ENCODE results near the gene FOXA2. TPM values are rescaled to one million over a fixed set of nuclear protein-coding genes. Genes with fewer than 3 reads are reported as not detected.

Gene FOXA2
- total and polyA plus RNA-seq, 2 donors (not counting 1 experiment from before 2014, with no cell fraction given): not detected

- no peak overlapping the region for H3K4me3 Mint-ChIP-seq
- Histone ChIP-seq H4K20me1 (ENCODE audit: control insufficient read depth, insufficient read depth, low read length, poor library complexity, severe bottlenecking) (no peaks in the 10 kb centered on the region), H2AFZ (ENCODE audit: insufficient read depth, low read depth, low read length, poor library complexity, severe bottlenecking) (no peak overlapping the region), H3K79me2 (ENCODE audit: control insufficient read depth, insufficient read depth, low read length) (no peaks in the 10 kb centered on the region), H3K4me2 (replicated peaks; ENCODE audit: low read depth, low read length, poor library complexity, severe bottlenecking) (no peak overlapping the region), H3K27me3 (replicated peaks in 1 of 4; ENCODE audit: control extremely low read depth in 1 of 4, control insufficient read depth in 3 of 4, insufficient read depth in 4 of 4, low read length in 3 of 4) (peaks cover 0 to 76% (median 41%) of the 10 kb centered on the region in 4 experiments), H3K36me3 (replicated peaks in 1 of 2; ENCODE audit: control extremely low read depth in 1 of 2, control insufficient read depth in 1 of 2, extremely low read depth in 1 of 2, insufficient read depth in 2 of 2, low read length in 1 of 2) (no peaks in the 10 kb centered on the region), H3K9ac (ENCODE audit: low read length) (no peak overlapping the region), H3K4me1 (ENCODE audit: control insufficient read depth in 2 of 2, insufficient read depth in 2 of 2, low read length in 2 of 2) (no peaks in the 10 kb centered on the region), H3K27ac (ENCODE audit: low read length in 2 of 2) (no peak overlapping the region), H3K9me3 (ENCODE audit: control extremely low read depth in 1 of 3, control insufficient read depth in 2 of 3, insufficient read depth in 1 of 3, low read length in 2 of 3) (peaks cover 0 to 41% (median 0%) of the 10 kb centered on the region in 3 donors), H3K4me3 (ENCODE audit: control extremely low read depth in 1 of 5, extremely low read depth in 1 of 5, insufficient read depth in 1 of 5, low read depth in 2 of 5, low read length in 4 of 5) (no peak overlapping the region)
- no peaks in the 10 kb centered on the region for H3K9me3 Mint-ChIP-seq (ENCODE audit: insufficient read depth)
- no peak overlapping the region for H3K27ac Mint-ChIP-seq
- intact Hi-C loops (cut with micrococcal nuclease): no loop called here
- TF ChIP-seq CTCF (IDR thresholded peaks at IDR 0.05) (no peak), EZH2 (IDR thresholded peaks at IDR 0.05; ENCODE audit: borderline replicate concordance, insufficient read depth, low read depth, low read length, poor library complexity, severe bottlenecking) (no peak)
- 12% methylated on average over 42 of the region's 44 CpGs for WGBS (ENCODE audit: insufficient coverage)
- ATAC-seq (ENCODE audit: low read depth) (no peak), DNase-seq (no peak)
- ChIA-PET POLR2A (no interaction called here), CTCF (no interaction called here)
- peaks cover 3% of the 10 kb centered on the region for H3K4me1 Mint-ChIP-seq
- H3K27me3 Mint-ChIP-seq: peaks cover 74% of the 10 kb centered on the region
Observed at GRCh38 chr20:22577515-22578220, 6.7 kb downstream of the FOXA2 start.

- ATAC-seq (ENCODE audit: low read depth) (no peak), DNase-seq (no peak)
- Histone ChIP-seq H3K4me2 (replicated peaks; ENCODE audit: low read depth, low read length, poor library complexity, severe bottlenecking) (no peak overlapping the region), H2AFZ (ENCODE audit: insufficient read depth, low read depth, low read length, poor library complexity, severe bottlenecking) (no peak overlapping the region), H3K36me3 (replicated peaks in 1 of 2; ENCODE audit: control extremely low read depth in 1 of 2, control insufficient read depth in 1 of 2, extremely low read depth in 1 of 2, insufficient read depth in 2 of 2, low read length in 1 of 2) (no peaks in the 10 kb centered on the region), H3K79me2 (ENCODE audit: control insufficient read depth, insufficient read depth, low read length) (no peaks in the 10 kb centered on the region), H3K9ac (ENCODE audit: low read length) (no peak overlapping the region), H3K4me3 (ENCODE audit: control extremely low read depth in 1 of 5, extremely low read depth in 1 of 5, insufficient read depth in 1 of 5, low read depth in 2 of 5, low read length in 4 of 5) (no peak overlapping the region), H3K9me3 (ENCODE audit: control extremely low read depth in 1 of 3, control insufficient read depth in 2 of 3, insufficient read depth in 1 of 3, low read length in 2 of 3) (peaks cover 0 to 41% (median 0%) of the 10 kb centered on the region in 3 donors), H3K27me3 (replicated peaks in 1 of 4; ENCODE audit: control extremely low read depth in 1 of 4, control insufficient read depth in 3 of 4, insufficient read depth in 4 of 4, low read length in 3 of 4) (peaks cover 0 to 77% (median 43%) of the 10 kb centered on the region in 4 experiments), H3K4me1 (ENCODE audit: control insufficient read depth in 2 of 2, insufficient read depth in 2 of 2, low read length in 2 of 2) (no peaks in the 10 kb centered on the region), H3K27ac (ENCODE audit: low read length in 2 of 2) (no peak overlapping the region), H4K20me1 (ENCODE audit: control insufficient read depth, insufficient read depth, low read length, poor library complexity, severe bottlenecking) (no peaks in the 10 kb centered on the region)
- Mint-ChIP-seq H3K27me3 (peaks cover 76% of the 10 kb centered on the region), H3K9me3 (ENCODE audit: insufficient read depth) (no peaks in the 10 kb centered on the region), H3K4me1 (peaks cover 3% of the 10 kb centered on the region), H3K27ac (no peak overlapping the region), H3K4me3 (no peak overlapping the region)
- intact Hi-C loops (cut with micrococcal nuclease): no loop called here
- TF ChIP-seq CTCF (IDR thresholded peaks at IDR 0.05) (no peak), EZH2 (IDR thresholded peaks at IDR 0.05; ENCODE audit: borderline replicate concordance, insufficient read depth, low read depth, low read length, poor library complexity, severe bottlenecking) (no peak)
- CTCF ChIA-PET: no interaction called here
- 15% methylated on average over 46 of the region's 48 CpGs for WGBS (ENCODE audit: insufficient coverage)
- POLR2A ChIA-PET: no interaction called here
Observed at GRCh38 chr20:22576733-22577514, 7.4 kb downstream of the FOXA2 start.
